OCI-LY3 (cell line): Measurements from ENCODE around the gene RPLP2.

Experiments
- H2AFZ ChIP-seq: fragments of 200-600, 300-600 bp; shearing (Covaris generic); 2 replicates; pipeline ENCODE4 v1.6.0; 2014; ENCODE audit warnings: antibody characterized with exemption, low read depth, low read length
- H3K27ac ChIP-seq: fragments of 200-600, 300-600 bp; sonication (generic); 2 replicates; pipeline ENCODE4 v1.5.1; 2014; ENCODE audit warnings: mild to moderate bottlenecking, low read length, moderate library complexity, mixed read lengths
- H3K27me3 ChIP-seq: fragments of 200-600, 300-600 bp; sonication (generic); 2 replicates; pipeline ENCODE4 v1.6.1; 2014; ENCODE audit warnings: low read depth, low read length, mixed read lengths
- H3K36me3 ChIP-seq: fragments of 200-600, 300-600 bp; sonication (generic); replicated peaks from 2 replicates; pipeline ENCODE3; 2014; ENCODE audit warnings: low read depth, low read length, mixed read lengths
- H3K4me1 ChIP-seq: fragments of 300-600, 200-600 bp; sonication (generic); 2 replicates; pipeline ENCODE4 v1.6.1; 2014; ENCODE audit warnings: low read length, mixed read lengths
- H3K4me2 ChIP-seq: fragments of 200-600, 300-600 bp; sonication (generic); 2 replicates; pipeline ENCODE4 v1.6.1; 2014; ENCODE audit warnings: low read length, mixed read lengths
- H3K4me3 ChIP-seq: fragments of 300-600, 200-600 bp; sonication (generic); 2 replicates; pipeline ENCODE4 v1.5.1; 2014; ENCODE audit warnings: antibody characterized with exemption, mild to moderate bottlenecking, low read length, moderate library complexity
- H3K79me2 ChIP-seq: fragments of 300-600, 200-600 bp; shearing (Covaris generic); 2 replicates; pipeline ENCODE4 v1.6.1; 2014; ENCODE audit warnings: mild to moderate bottlenecking, low read length, mixed read lengths
- H3K9ac ChIP-seq: fragments of 300-600, 200-600 bp; shearing (Covaris generic); 2 replicates; pipeline ENCODE4 v1.6.0; 2014; ENCODE audit warnings: mild to moderate bottlenecking, low read length, moderate library complexity
- H3K9me3 ChIP-seq: fragments of 200-600, 300-600 bp; shearing (Covaris generic); 2 replicates; pipeline ENCODE4 v1.6.1; 2014; ENCODE audit warnings: low read length, mixed read lengths; ENCODE audit not compliant: insufficient read depth
- H4K20me1 ChIP-seq: fragments of 200-600, 300-600 bp; sonication (generic); 2 replicates; pipeline ENCODE4 v1.6.1; 2016; ENCODE audit warnings: low read length, mixed read lengths; ENCODE audit not compliant: insufficient read depth
- EZH2phosphoT487 ChIP-seq: fragments of 200-600 bp; shearing (Covaris generic); IDR thresholded peaks from 2 replicates; pipeline ENCODE4 v1.6.1; 2018; ENCODE audit warnings: antibody characterized with exemption, mixed run types, low read depth
- TF ChIP-seq, protein P1 (sequence below): fragments of 200-600, 300-600 bp; sonication (generic); IDR thresholded peaks from 2 replicates; pipeline ENCODE4 v1.5.1; 2014; ENCODE audit warnings: antibody characterized with exemption, low read length, low read depth

Gene RPLP2

DNA sequence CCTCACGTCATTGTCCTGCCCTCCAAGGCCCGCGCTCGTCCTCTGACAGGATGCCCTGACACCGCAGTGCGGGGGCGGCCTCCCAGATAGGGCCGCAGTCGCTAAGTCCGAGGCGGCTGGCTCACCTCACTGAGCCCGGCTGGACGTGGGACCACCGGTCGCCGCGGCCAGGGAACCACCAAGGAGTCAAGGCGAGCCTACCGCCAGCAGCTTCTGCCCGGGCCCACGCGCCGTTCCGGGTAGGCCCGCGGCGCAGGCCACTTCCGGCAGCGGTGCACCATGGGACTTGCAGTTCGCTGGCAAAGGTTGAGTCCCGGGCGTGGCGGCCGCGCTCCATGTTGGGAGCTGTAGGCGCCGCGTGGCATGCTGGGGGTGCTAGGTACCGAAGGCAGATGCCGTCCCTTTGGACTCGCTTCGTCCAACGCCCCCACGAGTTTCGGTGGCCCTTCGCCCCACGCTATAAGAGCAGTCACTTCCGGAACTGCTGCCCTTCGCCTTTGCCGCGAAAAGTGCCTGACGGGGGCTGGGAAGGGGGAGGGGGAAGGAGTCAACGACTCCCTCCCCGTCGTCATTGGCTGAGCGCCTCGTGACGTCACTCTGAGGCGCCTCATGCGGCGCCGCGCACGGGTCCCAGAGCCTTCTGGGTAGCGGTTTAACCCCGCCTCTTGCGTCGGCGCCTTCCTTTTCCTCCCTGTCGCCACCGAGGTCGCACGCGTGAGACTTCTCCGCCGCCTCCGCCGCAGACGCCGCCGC lies at the start of gene RPLP2:
Gene RPLP2 (plus strand): TSS at position 681 of the 753 bp plus-strand sequence. CDS start 268 bp downstream, outside the sequence.
- no peaks in the 10 kb centered on the region for H3K9me3 ChIP-seq
- peak within 1 kb of the TSS; percentile 94 for H3K4me3 ChIP-seq
- peaks cover 53% of the 10 kb centered on the region for H3K79me2 ChIP-seq
- peaks cover 26% of the 10 kb centered on the region for H4K20me1 ChIP-seq
- peak within 1 kb of the TSS; percentile 94 for H3K9ac ChIP-seq
- H2AFZ ChIP-seq = peak within 1 kb of the TSS; percentile 88; the same call in 1 of the 2 replicates
- peaks cover 39% of the 10 kb centered on the region for H3K36me3 ChIP-seq
- no peak for TF ChIP-seq EZH2phosphoT487
- TF ChIP-seq, protein P1, sequence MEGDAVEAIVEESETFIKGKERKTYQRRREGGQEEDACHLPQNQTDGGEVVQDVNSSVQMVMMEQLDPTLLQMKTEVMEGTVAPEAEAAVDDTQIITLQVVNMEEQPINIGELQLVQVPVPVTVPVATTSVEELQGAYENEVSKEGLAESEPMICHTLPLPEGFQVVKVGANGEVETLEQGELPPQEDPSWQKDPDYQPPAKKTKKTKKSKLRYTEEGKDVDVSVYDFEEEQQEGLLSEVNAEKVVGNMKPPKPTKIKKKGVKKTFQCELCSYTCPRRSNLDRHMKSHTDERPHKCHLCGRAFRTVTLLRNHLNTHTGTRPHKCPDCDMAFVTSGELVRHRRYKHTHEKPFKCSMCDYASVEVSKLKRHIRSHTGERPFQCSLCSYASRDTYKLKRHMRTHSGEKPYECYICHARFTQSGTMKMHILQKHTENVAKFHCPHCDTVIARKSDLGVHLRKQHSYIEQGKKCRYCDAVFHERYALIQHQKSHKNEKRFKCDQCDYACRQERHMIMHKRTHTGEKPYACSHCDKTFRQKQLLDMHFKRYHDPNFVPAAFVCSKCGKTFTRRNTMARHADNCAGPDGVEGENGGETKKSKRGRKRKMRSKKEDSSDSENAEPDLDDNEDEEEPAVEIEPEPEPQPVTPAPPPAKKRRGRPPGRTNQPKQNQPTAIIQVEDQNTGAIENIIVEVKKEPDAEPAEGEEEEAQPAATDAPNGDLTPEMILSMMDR = no peak
- peaks cover 24% of the 10 kb centered on the region for H3K4me1 ChIP-seq
- H3K27ac ChIP-seq = peak within 1 kb of the TSS; percentile 87
- H3K4me2 ChIP-seq = peak within 1 kb of the TSS; percentile 98
- no peaks in the 10 kb centered on the region for H3K27me3 ChIP-seq

DNA sequence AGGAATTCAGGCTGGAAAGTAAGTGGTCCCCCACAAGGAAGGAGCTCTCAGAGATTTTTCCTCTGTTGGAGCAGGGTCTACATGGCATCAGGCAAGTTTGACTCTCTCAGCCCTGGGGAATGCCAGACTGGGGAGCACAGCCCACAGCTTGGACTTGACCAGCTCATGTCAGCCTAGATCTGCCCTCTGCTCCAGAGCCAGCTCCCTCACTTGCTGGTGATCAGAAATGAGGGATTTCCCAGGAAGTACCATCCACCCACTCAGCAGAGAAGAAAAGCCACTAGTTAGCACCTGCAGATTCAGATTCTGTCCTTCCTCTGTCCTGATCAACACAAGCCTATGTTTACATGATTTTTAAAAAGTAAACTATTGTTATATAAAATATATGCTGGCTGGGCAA lies 49.5 kb upstream of the RPLP2 start:
- Histone ChIP-seq H3K9ac (no peak overlapping the region), H3K27ac (no peak overlapping the region), H3K27me3 (no peaks in the 10 kb centered on the region), H3K36me3 (peaks cover 45% of the 10 kb centered on the region), H3K4me2 (no peak overlapping the region), H3K4me1 (no peaks in the 10 kb centered on the region), H4K20me1 (peaks cover 29% of the 10 kb centered on the region; the same call in 1 of the 2 replicates), H3K4me3 (no peak overlapping the region), H3K9me3 (no peaks in the 10 kb centered on the region), H2AFZ (no peak overlapping the region), H3K79me2 (peaks cover 21% of the 10 kb centered on the region)
- TF ChIP-seq, protein P1 = no peak
- TF ChIP-seq EZH2phosphoT487 = no peak

DNA sequence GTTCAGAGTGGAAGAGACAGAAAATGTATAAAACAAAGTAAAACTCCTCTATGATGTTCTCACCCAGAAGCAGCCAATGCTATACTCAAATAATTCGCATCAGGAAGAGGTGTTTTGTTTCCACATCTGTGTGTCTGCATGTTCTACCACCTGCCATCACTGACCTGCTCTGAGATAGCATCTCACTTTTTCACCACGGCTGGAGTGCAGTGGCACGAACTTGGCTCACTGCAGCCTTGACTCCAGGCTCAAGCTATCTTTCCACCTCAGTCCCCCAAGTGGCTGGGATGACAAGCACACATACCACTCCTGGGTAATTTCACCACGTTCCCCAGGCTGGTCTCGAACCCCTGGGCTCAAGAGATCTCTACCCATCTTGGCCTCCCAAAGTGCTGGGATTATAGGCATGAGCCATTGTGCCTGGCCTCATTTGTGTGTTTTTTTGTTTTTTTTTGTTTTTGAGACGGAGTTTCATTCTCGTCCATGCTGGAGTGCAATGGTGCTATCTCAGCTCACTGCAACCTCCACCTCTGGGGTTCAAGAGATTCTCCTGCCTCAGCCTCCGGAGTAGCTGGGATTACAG lies 48.1 kb upstream of the RPLP2 start:
- Histone ChIP-seq H3K9me3 (no peaks in the 10 kb centered on the region), H3K27me3 (no peaks in the 10 kb centered on the region), H3K4me2 (no peak overlapping the region), H3K36me3 (peaks cover 45% of the 10 kb centered on the region), H3K27ac (no peak overlapping the region), H3K4me3 (no peak overlapping the region), H2AFZ (no peak overlapping the region), H4K20me1 (peaks cover 24% of the 10 kb centered on the region; the same call in 1 of the 2 replicates), H3K4me1 (no peaks in the 10 kb centered on the region), H3K9ac (no peak overlapping the region), H3K79me2 (peaks cover 9% of the 10 kb centered on the region)
- no peak for TF ChIP-seq EZH2phosphoT487

DNA sequence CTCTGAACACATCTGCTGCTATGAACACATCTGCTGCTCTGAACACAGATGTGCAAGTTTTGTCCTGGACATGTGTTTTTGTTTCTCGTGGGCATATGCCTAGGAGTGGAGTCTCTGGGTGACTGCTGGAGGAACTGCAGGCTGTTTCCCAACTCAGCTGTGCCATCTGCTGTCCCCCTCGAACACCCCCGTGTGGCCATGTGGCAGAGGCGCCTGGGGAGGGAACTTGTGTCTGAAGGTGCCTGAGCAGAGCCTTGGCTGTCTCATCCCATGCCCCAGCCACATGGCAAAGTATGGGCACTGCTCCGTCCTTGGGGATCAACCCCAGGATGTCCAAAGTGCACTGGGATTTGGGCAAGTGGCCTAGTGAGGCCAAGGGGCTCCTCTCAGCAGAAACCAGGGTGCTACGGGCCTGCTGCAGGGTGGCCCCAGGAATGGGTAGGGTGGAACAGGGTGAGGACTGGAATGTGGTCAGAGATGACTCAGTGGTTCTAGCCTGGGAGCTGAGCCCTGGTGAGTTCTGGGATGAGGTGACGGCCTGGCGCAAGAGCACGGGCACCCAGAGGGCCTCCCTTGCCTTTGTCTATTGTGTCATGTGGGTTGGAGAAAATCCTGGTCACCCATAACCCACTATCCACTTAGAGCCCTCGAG lies 47.2 kb upstream of the RPLP2 start:
- H2AFZ ChIP-seq = no peak overlapping the region
- no peak overlapping the region for H3K27ac ChIP-seq
- H3K9ac ChIP-seq = no peak overlapping the region
- no peaks in the 10 kb centered on the region for H3K27me3 ChIP-seq
- H3K36me3 ChIP-seq = peaks cover 41% of the 10 kb centered on the region
- TF ChIP-seq, protein P1 = peak; percentile 30
- no peak for TF ChIP-seq EZH2phosphoT487
- H3K4me3 ChIP-seq = no peak overlapping the region
- no peaks in the 10 kb centered on the region; the same call in 1 of the 2 replicates for H3K79me2 ChIP-seq
- H4K20me1 ChIP-seq = peaks cover 24% of the 10 kb centered on the region
- no peak overlapping the region for H3K4me2 ChIP-seq
- H3K9me3 ChIP-seq = no peaks in the 10 kb centered on the region
- no peaks in the 10 kb centered on the region for H3K4me1 ChIP-seq
